HEK293 (cell line): Measurements from ENCODE around the gene IDH3B.
A peak's percentile ranks its signal among the peaks of the same experiment; 100 is the strongest.
"Not testable (repeated sequence)": the region's sequence is repeated elsewhere in the genome, so short reads cannot be mapped to it uniquely, and the experiment has no call there.

Source experiments
- CTCF ChIA-PET: fragments of 350-600 bp; formaldehyde crosslinking; extraction: SDS; loops from one replicate; lab custom pipeline; 2021; ENCODE audit warnings: antibody characterized with exemption; lab: Yijun Ruan, JAX
- POLR2A ChIA-PET: fragments of 300-600 bp; formaldehyde crosslinking; extraction: SDS; loops from one replicate; lab custom pipeline; 2020; ENCODE audit warnings: antibody characterized with exemption, inconsistent platforms; lab: Yijun Ruan, JAX
- H3K27ac ChIP-seq: fragments of 200-500 bp; sonication (Bioruptor generic); 2 replicates; pipeline ENCODE4 v1.5.1; 2014; ENCODE audit warnings: low read depth, low read length, control low read depth, inconsistent platforms; ENCODE audit errors: extremely low read depth
- H3K36me3 ChIP-seq, 2 experiments: fragments of 200-500 bp in 1 of 2; sonication (Bioruptor generic) in 1 of 2; 1 replicate in 1 of 2; 2 replicates in 1 of 2; pipeline ENCODE4 v1.5.1; 2014 to 2017; ENCODE audit warnings: inconsistent platforms in 2 of 2, low read length in 2 of 2; ENCODE audit not compliant: control insufficient read depth in 2 of 2, insufficient read depth in 1 of 2
- H3K4me1 ChIP-seq: fragments of 200-500 bp; sonication (Bioruptor generic); 2 replicates; pipeline ENCODE4 v1.5.1; 2014; ENCODE audit warnings: mild to moderate bottlenecking, low read length, inconsistent platforms; ENCODE audit not compliant: control insufficient read depth, insufficient read depth
- H3K4me3 ChIP-seq: 2 replicates; pipeline ENCODE4 v1.5.1; 2011; ENCODE audit warnings: low read depth, mild to moderate bottlenecking, control low read depth, low read length, moderate library complexity
- H3K9me3 ChIP-seq: fragments of 200-500 bp; sonication (Bioruptor generic); 2 replicates; pipeline ENCODE4 v1.5.1; 2014; ENCODE audit warnings: low read depth, low read length, inconsistent platforms; ENCODE audit not compliant: control insufficient read depth, insufficient read depth
- SALL2 ChIP-seq: fragments of 450-650 bp; formaldehyde crosslinking; IDR thresholded peaks from 2 replicates; pipeline ENCODE4 v1.5.0; 2017; ENCODE audit warnings: missing biosample characterization, mild to moderate bottlenecking, missing genetic modification characterization, borderline replicate concordance
- SP2 ChIP-seq: fragments of 450-650 bp; formaldehyde crosslinking; IDR thresholded peaks from 2 replicates; pipeline ENCODE4 v1.5.1; 2016; ENCODE audit warnings: missing biosample characterization, missing genetic modification characterization
- ZNF121 ChIP-seq: fragments of 450-650 bp; formaldehyde crosslinking; IDR thresholded peaks from 2 replicates; pipeline ENCODE4 v1.5.1; 2016; ENCODE audit warnings: missing biosample characterization, missing genetic modification characterization
- ZNF155 ChIP-seq: fragments of 450-650 bp; formaldehyde crosslinking; IDR thresholded peaks from 2 replicates; pipeline ENCODE4 v1.5.1; 2016; ENCODE audit warnings: missing biosample characterization, missing genetic modification characterization
- ZNF157 ChIP-seq: fragments of 450-650 bp; formaldehyde crosslinking; IDR thresholded peaks from 2 replicates; pipeline ENCODE4 v1.5.1; 2016; ENCODE audit warnings: missing biosample characterization, missing genetic modification characterization
- ZNF211 ChIP-seq: fragments of 450-650 bp; formaldehyde crosslinking; IDR thresholded peaks from 2 replicates; pipeline ENCODE4 v1.5.1; 2016; ENCODE audit warnings: low read depth, missing biosample characterization, missing genetic modification characterization
- ZNF26 ChIP-seq: fragments of 450-650 bp; formaldehyde crosslinking; IDR thresholded peaks from 2 replicates; pipeline ENCODE4 v1.5.1; 2016; ENCODE audit warnings: missing biosample characterization, missing genetic modification characterization
- ZNF366 ChIP-seq: fragments of 450-650 bp; formaldehyde crosslinking; conservative IDR thresholded peaks from 2 replicates; pipeline ENCODE4 v1.5.1; 2016; ENCODE audit warnings: missing biosample characterization, missing genetic modification characterization
- ZNF37A ChIP-seq: fragments of 450-650 bp; IDR thresholded peaks from 2 replicates; pipeline ENCODE4 v1.5.1; 2018; ENCODE audit warnings: missing biosample characterization, missing genetic modification characterization
- ZNF394 ChIP-seq: fragments of 450-650 bp; formaldehyde crosslinking; IDR thresholded peaks from 2 replicates; pipeline ENCODE4 v1.5.1; 2016; ENCODE audit warnings: missing biosample characterization, missing genetic modification characterization, mild to moderate bottlenecking, moderate library complexity, borderline replicate concordance
- ZNF426 ChIP-seq: fragments of 450-650 bp; formaldehyde crosslinking; IDR thresholded peaks from 2 replicates; pipeline ENCODE4 v1.5.1; 2017; ENCODE audit warnings: missing biosample characterization, missing genetic modification characterization, mild to moderate bottlenecking, inconsistent platforms, moderate library complexity
- ZNF513 ChIP-seq: fragments of 450-650 bp; IDR thresholded peaks from 2 replicates; pipeline ENCODE4 v1.5.1; 2018; ENCODE audit warnings: missing biosample characterization, missing genetic modification characterization
- ZNF621 ChIP-seq: fragments of 450-650 bp; formaldehyde crosslinking; IDR thresholded peaks from 2 replicates; pipeline ENCODE4 v1.5.1; 2017; ENCODE audit warnings: missing biosample characterization, missing genetic modification characterization
- ZSCAN4 ChIP-seq: fragments of 450-650 bp; formaldehyde crosslinking; IDR thresholded peaks from 2 replicates; pipeline ENCODE4 v1.5.1; 2017; ENCODE audit warnings: missing biosample characterization, missing genetic modification characterization
- TF ChIP-seq, protein P1 (sequence below): fragments of 450-650 bp; formaldehyde crosslinking; IDR thresholded peaks from 2 replicates; pipeline ENCODE4 v1.5.1; 2016; ENCODE audit warnings: missing biosample characterization, missing genetic modification characterization
- TF ChIP-seq, protein P2 (sequence below): fragments of 450-650 bp; formaldehyde crosslinking; IDR thresholded peaks from 2 replicates; pipeline ENCODE4; 2016; ENCODE audit warnings: missing biosample characterization, missing genetic modification characterization

The IDH3B gene

GRCh38 chr20:2682040-2682439, 18.0 kb upstream of the IDH3B start:
- H3K27ac ChIP-seq, result not testable (repeated sequence)
- TF ChIP-seq ZNF513, result peak; percentile 94
- TF ChIP-seq ZNF366 (tag by site-specific recombination), result peak; percentile 40; the same call in 1 of the 2 replicates

GRCh38 chr20:2680046-2680445, 16.0 kb upstream of the IDH3B start:
- H3K4me1 ChIP-seq, result no peaks in the 10 kb centered on the region
- no peak for TF ChIP-seq ZNF621 (tag by site-specific recombination)
- H3K9me3 ChIP-seq, result no peaks in the 10 kb centered on the region
- H3K27ac ChIP-seq, result no peak overlapping the region
- ChIA-PET POLR2A (no interaction called here), CTCF (interaction anchor here (0.6 to 0.7 kb wide), 2 partner anchors 15 to 328 kb away, joined by 3 read pairs; no protein-coding TSS in a partner anchor)
- no peaks in the 10 kb centered on the region for H3K36me3 ChIP-seq
- H3K4me3 ChIP-seq, result no peak overlapping the region

More at GRCh38 chr20:2682040-2682439, 18.0 kb upstream of the IDH3B start:
- H3K4me1 ChIP-seq, H3K4me3 ChIP-seq, CTCF ChIA-PET, H3K9me3 ChIP-seq, POLR2A ChIA-PET, H3K36me3 ChIP-seq: not testable (repeated sequence)

GRCh38 chr20:2673453-2673852, 9.4 kb upstream of the IDH3B start:
- Histone ChIP-seq H3K4me1 (no peaks in the 10 kb centered on the region), H3K4me3 (no peak overlapping the region), H3K27ac (no peak overlapping the region), H3K36me3 (no peaks in the 10 kb centered on the region)
- ChIA-PET POLR2A (interaction anchor here (0.7 to 13.4 kb wide), 3 partner anchors 20 to 149 kb away, joined by 3 to 133 read pairs (median 15); partner anchors contain the start of gene NOP56), CTCF (interaction anchor here (0.6 to 3.8 kb wide), 11 partner anchors 9 to 295 kb away, joined by 3 to 29 read pairs (median 4); partner anchors contain the start of gene IDH3B)
- TF ChIP-seq ZNF157, result no peak
- TF ChIP-seq ZNF37A (tag by site-specific recombination), result no peak
- TF ChIP-seq SALL2, result no peak
- TF ChIP-seq ZNF26, result no peak
- no peak for TF ChIP-seq ZNF394 (tag by site-specific recombination)
- TF ChIP-seq, protein P1, sequence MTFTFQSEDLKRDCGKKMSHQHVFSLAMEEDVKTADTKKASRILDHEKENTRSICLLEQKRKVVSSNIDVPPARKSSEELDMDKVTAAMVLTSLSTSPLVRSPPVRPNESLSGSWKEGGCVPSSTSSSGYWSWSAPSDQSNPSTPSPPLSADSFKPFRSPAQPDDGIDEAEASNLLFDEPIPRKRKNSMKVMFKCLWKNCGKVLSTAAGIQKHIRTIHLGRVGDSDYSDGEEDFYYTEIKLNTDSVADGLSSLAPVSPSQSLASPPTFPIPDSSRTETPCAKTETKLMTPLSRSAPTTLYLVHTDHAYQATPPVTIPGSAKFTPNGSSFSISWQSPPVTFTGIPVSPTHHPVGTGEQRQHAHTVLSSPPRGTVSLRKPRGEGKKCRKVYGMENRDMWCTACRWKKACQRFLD, result no peak
- TF ChIP-seq, protein P2, sequence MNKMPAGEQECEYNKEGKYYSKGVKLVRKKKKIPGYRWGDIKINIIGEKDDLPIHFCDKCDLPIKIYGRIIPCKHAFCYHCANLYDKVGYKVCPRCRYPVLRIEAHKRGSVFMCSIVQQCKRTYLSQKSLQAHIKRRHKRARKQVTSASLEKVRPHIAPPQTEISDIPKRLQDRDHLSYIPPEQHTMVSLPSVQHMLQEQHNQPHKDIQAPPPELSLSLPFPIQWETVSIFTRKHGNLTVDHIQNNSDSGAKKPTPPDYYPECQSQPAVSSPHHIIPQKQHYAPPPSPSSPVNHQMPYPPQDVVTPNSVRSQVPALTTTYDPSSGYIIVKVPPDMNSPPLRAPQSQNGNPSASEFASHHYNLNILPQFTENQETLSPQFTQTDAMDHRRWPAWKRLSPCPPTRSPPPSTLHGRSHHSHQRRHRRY (tag by site-specific recombination), result no peak
- TF ChIP-seq ZNF155 (tag by site-specific recombination), result no peak
- TF ChIP-seq SP2 (tag by site-specific recombination), result no peak
- no peak for TF ChIP-seq ZNF426 (tag by site-specific recombination)
- no peak for TF ChIP-seq ZNF211 (tag by site-specific recombination)
- no peak for TF ChIP-seq ZSCAN4 (tag by site-specific recombination)
- TF ChIP-seq ZNF121 (tag by site-specific recombination), result no peak
- TF ChIP-seq, all 188 proteins: peak for 0
- H3K9me3 ChIP-seq, result no peaks in the 10 kb centered on the region
